Activated T-cell treated with anti-CD3 and anti-CD28 coated beads, Interleukin-2, amount 50 U/mL, for 4 hours (primary cell): ENCODE measurements around the gene FETUB. TPM values are rescaled to one million over a fixed set of nuclear protein-coding genes. Genes with fewer than 3 reads are reported as not detected.
A peak's percentile ranks its signal among the peaks of the same experiment; 100 is the strongest.

Experiments used
- ATAC-seq, 2 donors: fragments of 200-7000 bp; cut with Tn5 transposase; one replicate each; pipeline ENCODE4 v1.10.0; 2021
- DNase-seq: peaks from one replicate; pipeline ENCODE4 v3.0.0-alpha.2; 2020
- H3K27me3 Mint-ChIP-seq: one replicate; pipeline ENCODE4 v1.8.0; 2021; ENCODE audit warnings: low read depth, mixed read lengths
- H3K36me3 Mint-ChIP-seq: one replicate; pipeline ENCODE4 v1.8.0; 2022; ENCODE audit warnings: mixed read lengths; ENCODE audit not compliant: insufficient read depth
- H3K4me1 Mint-ChIP-seq: one replicate; pipeline ENCODE4 v1.8.0; 2021; ENCODE audit warnings: low read depth, mixed read lengths
- H3K4me3 Mint-ChIP-seq: one replicate; pipeline ENCODE4 v1.8.0; 2021; ENCODE audit warnings: mild to moderate bottlenecking, moderate library complexity, mixed read lengths
- H3K9me3 Mint-ChIP-seq: one replicate; pipeline ENCODE4 v1.8.0; 2021; ENCODE audit warnings: mixed read lengths
- total RNA-seq, 3 donors: library from RNA; stranded (reverse); gene quantifications; one replicate each; pipeline ENCODE4 v1.2.1, GENCODE V29; 2021

The FETUB gene
- total RNA-seq, 3 donors from 2014 or later = not detected

- Mint-ChIP-seq H3K4me3 (no peak overlapping the region), H3K36me3 (no peaks in the 10 kb centered on the region), H3K4me1 (no peaks in the 10 kb centered on the region), H3K27me3 (peaks cover 11% of the 10 kb centered on the region), H3K9me3 (no peaks in the 10 kb centered on the region)
- DNase-seq (no peak), ATAC-seq (no peak)
Measured at GRCh38 chr3:186638259-186638658, 1.9 kb upstream of the FETUB start.

- no peak for ATAC-seq
- DNase-seq = no peak
- Mint-ChIP-seq H3K4me3 (no peak overlapping the region), H3K36me3 (no peaks in the 10 kb centered on the region), H3K4me1 (no peaks in the 10 kb centered on the region), H3K9me3 (no peaks in the 10 kb centered on the region), H3K27me3 (peaks cover 11% of the 10 kb centered on the region)
Measured at GRCh38 chr3:186640473-186640818, 247 bp downstream of the FETUB start.

GRCh38 chr3:186640929-186641328, 730 bp downstream of the FETUB start:
- no peaks in the 10 kb centered on the region for H3K9me3 Mint-ChIP-seq
- H3K4me3 Mint-ChIP-seq = no peak overlapping the region
- ATAC-seq (no peak), DNase-seq (no peak)
- H3K27me3 Mint-ChIP-seq = peaks cover 11% of the 10 kb centered on the region
- no peaks in the 10 kb centered on the region for H3K4me1 Mint-ChIP-seq
- H3K36me3 Mint-ChIP-seq = no peaks in the 10 kb centered on the region

- ATAC-seq (peak; percentile 47 to 65), DNase-seq (no peak)
- peaks cover 11% of the 10 kb centered on the region for H3K27me3 Mint-ChIP-seq
- no peaks in the 10 kb centered on the region for H3K4me1 Mint-ChIP-seq
- no peak overlapping the region for H3K4me3 Mint-ChIP-seq
- no peaks in the 10 kb centered on the region for H3K9me3 Mint-ChIP-seq
- H3K36me3 Mint-ChIP-seq = no peaks in the 10 kb centered on the region
Measured at GRCh38 chr3:186642014-186642413, 1.8 kb downstream of the FETUB start.

GRCh38 chr3:186643493-186643892, 3.3 kb downstream of the FETUB start:
- Mint-ChIP-seq H3K36me3 (no peaks in the 10 kb centered on the region), H3K4me3 (no peak overlapping the region), H3K4me1 (no peaks in the 10 kb centered on the region), H3K27me3 (peaks cover 14% of the 10 kb centered on the region), H3K9me3 (no peaks in the 10 kb centered on the region)
- no peak for DNase-seq
- peak; percentile 89 to 96 for ATAC-seq

- DNase-seq (no peak), ATAC-seq (no peak)
- H3K27me3 Mint-ChIP-seq = peaks cover 17% of the 10 kb centered on the region
- H3K4me1 Mint-ChIP-seq = no peaks in the 10 kb centered on the region
- H3K36me3 Mint-ChIP-seq = no peaks in the 10 kb centered on the region
- H3K4me3 Mint-ChIP-seq = no peak overlapping the region
- no peaks in the 10 kb centered on the region for H3K9me3 Mint-ChIP-seq
Measured at GRCh38 chr3:186644683-186645082, 4.5 kb downstream of the FETUB start.

- DNase-seq (no peak), ATAC-seq (no peak)
- Mint-ChIP-seq H3K36me3 (no peaks in the 10 kb centered on the region), H3K27me3 (peaks cover 17% of the 10 kb centered on the region), H3K4me1 (no peaks in the 10 kb centered on the region), H3K4me3 (no peak overlapping the region), H3K9me3 (no peaks in the 10 kb centered on the region)
Measured at GRCh38 chr3:186646106-186646505, 5.9 kb downstream of the FETUB start.

GRCh38 chr3:186646841-186647240, 6.6 kb downstream of the FETUB start:
- Mint-ChIP-seq H3K9me3 (no peaks in the 10 kb centered on the region), H3K4me3 (no peak overlapping the region), H3K4me1 (no peaks in the 10 kb centered on the region), H3K36me3 (no peaks in the 10 kb centered on the region), H3K27me3 (peaks cover 15% of the 10 kb centered on the region)
- ATAC-seq (no peak), DNase-seq (no peak)

GRCh38 chr3:186648851-186649250, 8.7 kb downstream of the FETUB start:
- Mint-ChIP-seq H3K36me3 (no peaks in the 10 kb centered on the region), H3K4me3 (no peak overlapping the region), H3K9me3 (no peaks in the 10 kb centered on the region), H3K27me3 (peaks cover 22% of the 10 kb centered on the region), H3K4me1 (no peaks in the 10 kb centered on the region)
- no peak for ATAC-seq
- DNase-seq = no peak

- no peaks in the 10 kb centered on the region for H3K9me3 Mint-ChIP-seq
Measured at GRCh38 chr3:186651678-186652215, 11.5 kb downstream of the FETUB start.

GRCh38 chr3:186653080-186653707, 13.0 kb downstream of the FETUB start:
- no peak for ATAC-seq
- no peak for DNase-seq
- H3K4me3 Mint-ChIP-seq = no peak overlapping the region
- H3K27me3 Mint-ChIP-seq = peaks cover 23% of the 10 kb centered on the region
- no peaks in the 10 kb centered on the region for H3K36me3 Mint-ChIP-seq
- H3K4me1 Mint-ChIP-seq = no peaks in the 10 kb centered on the region
- no peaks in the 10 kb centered on the region for H3K9me3 Mint-ChIP-seq

More at GRCh38 chr3:186651678-186652215, 11.5 kb downstream of the FETUB start:
- H3K4me1 Mint-ChIP-seq = no peaks in the 10 kb centered on the region
- ATAC-seq = no peak
- DNase-seq = no peak
- H3K36me3 Mint-ChIP-seq = no peaks in the 10 kb centered on the region
- H3K27me3 Mint-ChIP-seq = peaks cover 22% of the 10 kb centered on the region
- no peak overlapping the region for H3K4me3 Mint-ChIP-seq

- H3K4me1 Mint-ChIP-seq = no peaks in the 10 kb centered on the region
- H3K4me3 Mint-ChIP-seq = no peak overlapping the region
- peaks cover 26% of the 10 kb centered on the region for H3K27me3 Mint-ChIP-seq
- ATAC-seq (no peak), DNase-seq (no peak)
- no peaks in the 10 kb centered on the region for H3K36me3 Mint-ChIP-seq
- no peaks in the 10 kb centered on the region for H3K9me3 Mint-ChIP-seq
Measured at GRCh38 chr3:186653984-186654383, 13.8 kb downstream of the FETUB start.

- H3K27me3 Mint-ChIP-seq = peaks cover 17% of the 10 kb centered on the region
- no peaks in the 10 kb centered on the region for H3K36me3 Mint-ChIP-seq
- H3K4me1 Mint-ChIP-seq = peaks cover 4% of the 10 kb centered on the region
- DNase-seq (no peak), ATAC-seq (no peak)
- no peaks in the 10 kb centered on the region for H3K9me3 Mint-ChIP-seq
- H3K4me3 Mint-ChIP-seq = no peak overlapping the region
Measured at GRCh38 chr3:186663361-186664118, 23.3 kb downstream of the FETUB start.

- Mint-ChIP-seq H3K9me3 (no peaks in the 10 kb centered on the region), H3K27me3 (peaks cover 14% of the 10 kb centered on the region), H3K36me3 (no peaks in the 10 kb centered on the region), H3K4me1 (peaks cover 4% of the 10 kb centered on the region), H3K4me3 (no peak overlapping the region)
- DNase-seq (no peak), ATAC-seq (no peak)
Measured at GRCh38 chr3:186664119-186664495, 23.9 kb downstream of the FETUB start.

- ATAC-seq (no peak), DNase-seq (no peak)
- Mint-ChIP-seq H3K36me3 (no peaks in the 10 kb centered on the region), H3K27me3 (peaks cover 10% of the 10 kb centered on the region), H3K4me1 (peaks cover 8% of the 10 kb centered on the region), H3K9me3 (no peaks in the 10 kb centered on the region), H3K4me3 (no peak overlapping the region)
Measured at GRCh38 chr3:186664506-186664905, 24.3 kb downstream of the FETUB start.
